CD14-positive monocyte (primary cell): Measurements from ENCODE around the gene DLK2. TPM values are rescaled to one million over a fixed set of nuclear protein-coding genes. Genes with fewer than 3 reads are reported as not detected.

Source experiments
- DNase-seq, 3 donors: peaks; one replicate each; pipeline ENCODE4 v3.0.0-alpha.2; 2011 to 2022
- H2AFZ ChIP-seq: 2 replicates; pipeline ENCODE4 v1.6.0; 2012; ENCODE audit warnings: mild to moderate bottlenecking, low read depth, low read length, inconsistent platforms; ENCODE audit not compliant: insufficient read depth, poor library complexity, severe bottlenecking
- H3K27ac ChIP-seq, 2 donors: 1 replicate in 1 of 2; 2 replicates in 1 of 2; pipeline ENCODE4 v1.5.1; 2012 to 2013; ENCODE audit warnings: low read length in 2 of 2, control low read depth in 1 of 2, inconsistent platforms in 1 of 2, low read depth in 1 of 2, mild to moderate bottlenecking in 1 of 2
- H3K27me3 ChIP-seq, 2 donors: one replicate each; pipeline versions ENCODE4 v1.6.0 to v1.6.1; 2011 to 2013; ENCODE audit warnings: low read length in 2 of 2; ENCODE audit not compliant: control insufficient read depth in 2 of 2, insufficient read depth in 2 of 2
- H3K36me3 ChIP-seq, 2 donors: replicated peaks in 1 of 2; 1 replicate in 1 of 2; 2 replicates in 1 of 2; pipeline versions ENCODE4 v1.5.1 to v1.6.1; 2012 to 2013; ENCODE audit warnings: low read length in 2 of 2, control low read depth in 1 of 2, inconsistent platforms in 1 of 2, mild to moderate bottlenecking in 1 of 2; ENCODE audit not compliant: insufficient read depth in 2 of 2, control insufficient read depth in 1 of 2
- H3K4me1 ChIP-seq, 2 donors: 1 replicate in 1 of 2; 2 replicates in 1 of 2; pipeline versions ENCODE4 v1.5.1 to v1.6.1; 2012 to 2013; ENCODE audit warnings: low read length in 2 of 2, control low read depth in 1 of 2, inconsistent platforms in 1 of 2, mild to moderate bottlenecking in 1 of 2, moderate library complexity in 1 of 2; ENCODE audit not compliant: insufficient read depth in 2 of 2, control insufficient read depth in 1 of 2
- H3K4me2 ChIP-seq: replicated peaks from 2 replicates; pipeline ENCODE3; 2012; ENCODE audit warnings: low read length, moderate library complexity, mild to moderate bottlenecking; ENCODE audit not compliant: poor library complexity, severe bottlenecking; ENCODE audit errors: extremely low read depth
- H3K4me3 ChIP-seq, 3 experiments: fragments of 200-600 bp in 1 of 3; sonication (generic) in 1 of 3; replicated peaks in 1 of 3; 1 replicate in 2 of 3; 2 replicates in 1 of 3; pipeline ENCODE4 v1.5.1; 2011 to 2013; ENCODE audit warnings: low read length in 3 of 3, mild to moderate bottlenecking in 3 of 3, control low read depth in 2 of 3, low read depth in 2 of 3, inconsistent platforms in 1 of 3, moderate library complexity in 1 of 3
- H3K79me2 ChIP-seq: 2 replicates; pipeline ENCODE4 v1.6.0; 2012; ENCODE audit warnings: mild to moderate bottlenecking, control low read depth, inconsistent platforms, low read length, moderate library complexity; ENCODE audit not compliant: insufficient read depth
- H3K9ac ChIP-seq: 2 replicates; pipeline ENCODE4 v1.6.0; 2017; ENCODE audit warnings: low read length, mild to moderate bottlenecking; ENCODE audit not compliant: insufficient read depth, poor library complexity, severe bottlenecking
- H3K9me3 ChIP-seq, 2 donors: replicated peaks in 1 of 2; 1 replicate in 1 of 2; 2 replicates in 1 of 2; pipeline versions ENCODE4 v1.5.1 to v1.6.1; 2012 to 2013; ENCODE audit warnings: low read length in 2 of 2, control low read depth in 1 of 2; ENCODE audit not compliant: control insufficient read depth in 1 of 2, insufficient read depth in 1 of 2
- H4K20me1 ChIP-seq: 2 replicates; pipeline ENCODE4 v1.6.0; 2012; ENCODE audit warnings: mild to moderate bottlenecking, low read length, control low read depth, moderate library complexity; ENCODE audit not compliant: insufficient read depth
- H3K27ac Mint-ChIP-seq, 7 donors: one replicate each; pipeline ENCODE4 v1.8.0; 2020; ENCODE audit warnings: mild to moderate bottlenecking in 7 of 7, mixed read lengths in 7 of 7, moderate library complexity in 6 of 7, inconsistent platforms in 2 of 7
- H3K27me3 Mint-ChIP-seq, 3 donors: one replicate each; pipeline ENCODE4 v1.8.0; 2021 to 2022; ENCODE audit warnings: low read depth in 3 of 3, mild to moderate bottlenecking in 3 of 3, mixed read lengths in 3 of 3, moderate library complexity in 3 of 3, inconsistent platforms in 1 of 3
- H3K36me3 Mint-ChIP-seq, 2 donors: one replicate each; pipeline ENCODE4 v1.8.0; 2020; ENCODE audit warnings: mixed read lengths in 2 of 2, inconsistent platforms in 1 of 2, mild to moderate bottlenecking in 1 of 2
- H3K4me1 Mint-ChIP-seq: one replicate; pipeline ENCODE4 v1.8.0; 2020; ENCODE audit warnings: mild to moderate bottlenecking, mixed read lengths
- H3K4me3 Mint-ChIP-seq, 2 donors: one replicate each; pipeline ENCODE4 v1.8.0; 2020; ENCODE audit warnings: mild to moderate bottlenecking in 2 of 2, mixed read lengths in 2 of 2, moderate library complexity in 1 of 2
- H3K9me3 Mint-ChIP-seq, 7 donors: one replicate each; pipeline ENCODE4 v1.8.0; 2020 to 2022; ENCODE audit warnings: mixed read lengths in 7 of 7, mild to moderate bottlenecking in 6 of 7, moderate library complexity in 6 of 7, inconsistent platforms in 2 of 7
- WGBS: methylation state at CpG from one replicate; pipeline ENCODE4 v1.1.5; 2013; ENCODE audit warnings: missing lambda C conversion rate; ENCODE audit not compliant: insufficient coverage; 5-methylcytosine and 5-hydroxymethylcytosine counted together
- intact Hi-C, 2 donors: fragments of 100-400 bp; cut with micrococcal nuclease; formaldehyde crosslinking; loops; one replicate each; pipeline versions ENCODE4 v1.15.0 to v1.15.1; 2023
- polyA plus RNA-seq, 3 donors: library from polyadenylated mRNA; depleted of rRNA in 1 of 3; unstranded in 2 of 3; stranded (reverse) in 1 of 3; fragments of 300-500 nt in 2 of 3; fragments of >200 nt in 1 of 3; fragmentation: Illumina TruSeq in 2 of 3; gene quantifications; 1 replicate in 2 of 3; 2 replicates in 1 of 3; pipeline ENCODE4 v1.2.3, GENCODE V29; 2012 to 2021
- TF ChIP-seq, protein P1 (sequence below): fragments of 200-600 bp; IDR thresholded peaks from one replicate; pipeline ENCODE4 v1.8.0; 2022; ENCODE audit warnings: antibody characterized with exemption, mild to moderate bottlenecking

The DLK2 gene
- polyA plus RNA-seq, 3 donors = 0.08 TPM; not detected in 2

DNA sequence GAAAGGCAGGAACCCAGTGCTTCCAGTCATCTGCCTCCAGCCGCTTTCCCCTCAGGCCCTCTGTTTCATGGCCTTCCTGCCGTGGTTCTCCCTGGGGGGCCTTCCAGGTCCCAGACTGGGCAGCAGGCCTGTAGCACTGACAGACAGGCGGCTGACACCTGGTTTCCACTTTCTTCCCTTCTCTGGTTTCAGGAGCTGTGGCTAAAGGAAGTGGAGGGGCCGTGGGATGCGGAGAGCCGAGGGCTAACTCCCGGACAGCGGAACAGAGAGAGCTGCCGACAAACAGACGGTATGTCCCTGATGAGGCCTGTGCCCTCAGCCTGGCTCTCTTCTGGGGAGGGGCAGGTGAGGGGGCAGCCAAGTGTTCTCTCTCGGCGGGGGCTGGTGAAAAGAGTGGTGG, 42.3 kb upstream of the DLK2 start:
- no peak overlapping the region for H3K4me3 Mint-ChIP-seq
- peaks cover 55 to 84% of the 10 kb centered on the region in 2 donors for H3K36me3 ChIP-seq

DNA sequence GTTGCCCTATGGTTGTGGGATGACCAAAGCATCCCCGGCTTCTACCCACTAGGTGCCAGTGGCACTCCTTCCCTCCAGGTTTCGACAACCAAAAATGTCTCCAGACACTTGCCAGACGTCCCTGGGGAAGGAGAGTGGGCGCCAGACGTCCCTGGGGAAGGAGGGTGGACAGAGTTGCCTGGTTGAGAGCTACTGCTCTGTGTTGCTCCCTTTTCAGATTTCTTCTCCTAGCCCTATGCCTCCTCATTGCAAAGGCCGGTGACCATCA, 41.7 kb upstream of the DLK2 start:
- Histone ChIP-seq H3K36me3 (peaks cover 48 to 84% of the 10 kb centered on the region in 2 donors), H3K9ac (no peak overlapping the region), H3K9me3 (no peaks in the 10 kb centered on the region), H3K79me2 (no peaks in the 10 kb centered on the region), H2AFZ (no peak overlapping the region), H4K20me1 (peaks cover 29% of the 10 kb centered on the region), H3K27ac (no peak overlapping the region), H3K4me3 (no peak overlapping the region), H3K4me2 (no peak overlapping the region), H3K27me3 (no peaks in the 10 kb centered on the region), H3K4me1 (no peaks in the 10 kb centered on the region)
- Mint-ChIP-seq H3K27ac (no peak overlapping the region), H3K4me3 (no peak overlapping the region), H3K9me3 (no peaks in the 10 kb centered on the region), H3K36me3 (peaks cover 53 to 57% of the 10 kb centered on the region in 2 donors), H3K4me1 (peaks cover 8% of the 10 kb centered on the region), H3K27me3 (peaks cover 0 to 4% (median 0%) of the 10 kb centered on the region in 3 donors)
- TF ChIP-seq, protein P1, sequence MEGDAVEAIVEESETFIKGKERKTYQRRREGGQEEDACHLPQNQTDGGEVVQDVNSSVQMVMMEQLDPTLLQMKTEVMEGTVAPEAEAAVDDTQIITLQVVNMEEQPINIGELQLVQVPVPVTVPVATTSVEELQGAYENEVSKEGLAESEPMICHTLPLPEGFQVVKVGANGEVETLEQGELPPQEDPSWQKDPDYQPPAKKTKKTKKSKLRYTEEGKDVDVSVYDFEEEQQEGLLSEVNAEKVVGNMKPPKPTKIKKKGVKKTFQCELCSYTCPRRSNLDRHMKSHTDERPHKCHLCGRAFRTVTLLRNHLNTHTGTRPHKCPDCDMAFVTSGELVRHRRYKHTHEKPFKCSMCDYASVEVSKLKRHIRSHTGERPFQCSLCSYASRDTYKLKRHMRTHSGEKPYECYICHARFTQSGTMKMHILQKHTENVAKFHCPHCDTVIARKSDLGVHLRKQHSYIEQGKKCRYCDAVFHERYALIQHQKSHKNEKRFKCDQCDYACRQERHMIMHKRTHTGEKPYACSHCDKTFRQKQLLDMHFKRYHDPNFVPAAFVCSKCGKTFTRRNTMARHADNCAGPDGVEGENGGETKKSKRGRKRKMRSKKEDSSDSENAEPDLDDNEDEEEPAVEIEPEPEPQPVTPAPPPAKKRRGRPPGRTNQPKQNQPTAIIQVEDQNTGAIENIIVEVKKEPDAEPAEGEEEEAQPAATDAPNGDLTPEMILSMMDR = no peak
- DNase-seq = no peak
- intact Hi-C loops = no loop called here
- WGBS = 100% methylated on average over 1 of the region's 6 CpGs

More for the DNA sequence above, 42.3 kb upstream of the DLK2 start:
- peaks cover 8% of the 10 kb centered on the region for H3K4me1 Mint-ChIP-seq
- peaks cover 23% of the 10 kb centered on the region for H4K20me1 ChIP-seq
- H3K27me3 Mint-ChIP-seq = peaks cover 0 to 4% (median 0%) of the 10 kb centered on the region in 3 donors
- peak overlapping the region in 1 of 7 donors; percentile 48 for H3K27ac Mint-ChIP-seq
- intact Hi-C loops = no loop called here
- no peak for DNase-seq
- H3K27ac ChIP-seq = no peak overlapping the region
- H3K4me3 ChIP-seq = no peak overlapping the region
- no peak overlapping the region for H2AFZ ChIP-seq
- WGBS = 98% methylated on average over 9 of the region's 12 CpGs
- no peak overlapping the region for H3K9ac ChIP-seq
- no peak overlapping the region for H3K4me2 ChIP-seq
- no peaks in the 10 kb centered on the region for H3K79me2 ChIP-seq
- H3K9me3 Mint-ChIP-seq = no peaks in the 10 kb centered on the region
- TF ChIP-seq, protein P1 = no peak
- no peaks in the 10 kb centered on the region for H3K27me3 ChIP-seq
- no peaks in the 10 kb centered on the region for H3K9me3 ChIP-seq
- peaks cover 58 to 60% of the 10 kb centered on the region in 2 donors for H3K36me3 Mint-ChIP-seq
- no peaks in the 10 kb centered on the region for H3K4me1 ChIP-seq
